ENCODE results near the gene CBY2.

Gene CBY2

GRCh38 chr13:45702869-45703391 is 810 bp downstream of the CBY2 start:
- DNase-seq (ENCODE audit: low spot score), result no peak

DNA sequence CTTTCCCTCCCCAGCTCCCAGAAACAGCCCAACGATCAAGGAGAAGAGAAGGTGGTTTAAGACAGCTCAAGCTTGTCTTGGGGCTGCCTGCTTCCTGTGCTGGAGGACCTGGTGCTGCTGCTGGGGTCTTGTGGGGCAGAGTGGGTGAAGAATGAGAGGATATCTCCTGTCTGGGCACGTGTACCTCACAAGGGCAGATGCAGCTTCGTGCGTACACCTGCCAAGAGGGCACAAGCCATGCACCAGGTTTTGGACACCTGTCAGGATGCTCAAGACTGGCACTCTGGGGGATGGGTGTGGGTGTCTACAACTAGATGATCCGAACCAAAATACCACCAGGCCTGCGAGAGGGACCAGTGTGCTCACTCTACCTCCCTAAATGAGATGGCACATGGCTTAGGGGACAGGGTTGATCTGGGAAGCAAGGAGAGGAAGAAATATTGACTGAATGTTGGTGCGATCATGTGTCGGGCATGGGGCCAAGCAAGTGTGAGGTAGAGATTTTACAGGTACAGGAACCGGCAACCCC is 2.2 kb downstream of the CBY2 start:
- no peak for DNase-seq (ENCODE audit: low spot score)

GRCh38 chr13:45704854-45705695 is 3.0 kb downstream of the CBY2 start:
- DNase-seq (ENCODE audit: low spot score), result no peak

DNA sequence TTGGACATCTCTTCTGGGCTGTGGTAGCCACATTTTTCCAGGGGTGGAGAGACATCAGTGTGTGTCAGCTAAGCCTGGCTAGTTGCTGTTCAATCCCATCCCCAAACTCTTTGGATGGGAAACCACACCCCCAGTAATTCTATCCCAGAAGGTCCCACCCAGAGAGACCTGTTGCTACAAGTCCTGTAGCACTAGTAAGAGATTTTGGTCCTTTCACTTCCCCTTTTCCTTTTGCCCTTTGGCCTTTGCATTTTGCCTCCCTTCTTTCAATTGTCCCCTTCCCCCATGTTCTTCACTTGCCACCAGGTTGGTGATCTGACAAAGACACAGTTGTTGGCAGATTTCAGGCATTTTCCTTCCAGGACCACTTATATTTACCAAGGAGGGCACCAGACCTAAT is 3.8 kb downstream of the CBY2 start:
- no peak for DNase-seq (ENCODE audit: low spot score)

DNA sequence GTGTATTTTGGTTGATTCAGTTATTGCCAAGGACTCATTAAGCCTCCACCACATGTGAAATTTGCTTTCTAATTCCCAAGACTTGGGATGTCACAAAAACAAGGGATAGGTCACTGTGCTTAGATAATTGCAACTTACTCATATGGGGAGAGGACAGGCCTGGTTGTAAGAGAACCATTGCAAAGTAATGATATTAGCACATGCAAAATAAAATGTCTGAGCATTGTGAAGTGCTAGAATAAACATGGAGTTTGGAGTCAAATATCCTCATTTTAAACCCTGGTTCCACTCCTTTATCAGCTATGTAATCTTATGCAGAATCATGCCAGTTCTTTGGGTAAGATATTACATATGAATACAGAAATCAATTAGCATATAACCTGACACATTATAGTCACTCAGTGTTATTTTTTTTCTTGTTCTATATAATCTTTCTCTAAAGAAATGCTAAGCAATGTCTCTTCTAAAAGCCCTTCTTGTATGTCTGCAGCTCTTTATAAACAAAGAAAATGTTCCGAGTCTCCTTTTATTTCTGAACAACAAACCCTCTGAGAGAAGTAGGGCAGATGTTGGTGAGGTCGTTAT is 5.5 kb downstream of the CBY2 start:
- DNase-seq (ENCODE audit: low spot score), result no peak

GRCh38 chr13:45711951-45712350 is 9.8 kb downstream of the CBY2 start:
- DNase-seq (ENCODE audit: low spot score), result no peak

DNA sequence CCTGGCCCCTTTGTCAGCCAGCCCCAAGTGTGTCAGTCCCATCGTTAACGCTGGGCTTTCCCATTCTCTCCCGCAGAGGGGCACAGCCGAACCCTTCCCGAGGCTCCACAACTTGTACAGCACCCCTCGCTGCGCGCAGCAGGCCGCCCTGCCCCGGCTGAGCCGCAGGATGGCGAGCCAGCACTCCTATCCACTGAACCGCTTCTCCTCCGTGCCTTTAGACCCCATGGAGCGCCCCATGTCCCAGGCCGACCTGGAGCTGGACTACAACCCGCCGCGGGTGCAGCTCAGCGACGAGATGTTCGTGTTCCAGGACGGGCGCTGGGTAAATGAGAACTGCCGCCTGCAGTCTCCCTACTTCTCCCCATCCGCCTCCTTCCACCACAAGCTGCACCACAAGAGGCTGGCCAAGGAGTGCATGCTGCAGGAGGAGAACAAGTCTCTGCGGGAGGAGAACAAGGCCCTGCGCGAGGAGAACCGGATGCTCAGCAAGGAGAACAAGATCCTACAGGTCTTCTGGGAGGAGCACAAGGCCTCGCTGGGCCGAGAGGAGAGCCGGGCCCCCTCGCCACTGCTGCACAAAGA is 11.1 kb downstream of the CBY2 start:
- no peak for DNase-seq (ENCODE audit: low spot score)

GRCh38 chr13:45713721-45714120 is 11.6 kb downstream of the CBY2 start:
- DNase-seq (ENCODE audit: low spot score), result no peak

DNA sequence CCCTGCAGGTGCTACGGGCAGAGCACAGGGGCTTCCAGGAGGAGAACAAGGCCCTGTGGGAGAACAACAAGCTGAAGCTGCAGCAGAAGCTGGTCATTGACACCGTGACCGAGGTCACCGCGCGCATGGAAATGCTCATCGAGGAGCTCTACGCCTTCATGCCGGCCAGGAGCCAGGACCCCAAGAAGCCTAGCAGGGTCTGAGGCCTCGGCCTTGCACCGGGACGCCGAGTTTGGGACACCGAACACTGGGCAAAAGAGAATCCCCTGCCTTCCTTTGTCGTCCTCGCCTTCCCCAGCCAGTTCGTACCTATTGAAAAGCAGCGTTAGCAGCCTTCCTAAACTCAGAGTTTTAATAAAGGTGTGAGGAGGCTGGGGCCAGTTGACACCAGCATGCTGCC is 12.1 kb downstream of the CBY2 start:
- DNase-seq (ENCODE audit: low spot score), result no peak

- DNase-seq (ENCODE audit: low spot score), result no peak
These were observed 13.2 kb downstream of the CBY2 start for GRCh38 chr13:45715351-45715750.

- DNase-seq (ENCODE audit: low spot score), result no peak
These were observed 15.2 kb downstream of the CBY2 start for GRCh38 chr13:45717349-45717748.

- DNase-seq (ENCODE audit: low spot score), result peak; percentile 26
These were observed 15.9 kb downstream of the CBY2 start for GRCh38 chr13:45718063-45718462.

DNA sequence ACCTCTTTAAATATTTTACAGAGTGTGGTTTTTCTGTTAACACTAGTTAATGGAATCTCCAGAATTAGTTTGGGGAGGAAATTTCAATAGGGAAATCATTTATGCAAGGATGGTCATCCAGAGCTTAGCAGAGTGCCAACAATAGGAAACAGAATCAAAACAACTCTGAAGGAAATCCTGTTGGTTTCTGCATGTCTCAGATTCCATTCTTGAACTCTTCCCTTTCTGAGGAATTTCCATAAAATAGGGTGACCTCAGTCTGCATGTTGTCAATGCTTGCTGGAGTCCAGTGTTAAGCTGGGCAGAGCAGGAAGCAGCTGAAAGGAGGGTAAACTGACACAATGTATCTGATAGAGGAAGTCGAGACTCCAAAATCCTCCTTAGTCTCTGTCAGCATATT is 16.9 kb downstream of the CBY2 start:
- DNase-seq (ENCODE audit: low spot score), result peak; percentile 37

DNA sequence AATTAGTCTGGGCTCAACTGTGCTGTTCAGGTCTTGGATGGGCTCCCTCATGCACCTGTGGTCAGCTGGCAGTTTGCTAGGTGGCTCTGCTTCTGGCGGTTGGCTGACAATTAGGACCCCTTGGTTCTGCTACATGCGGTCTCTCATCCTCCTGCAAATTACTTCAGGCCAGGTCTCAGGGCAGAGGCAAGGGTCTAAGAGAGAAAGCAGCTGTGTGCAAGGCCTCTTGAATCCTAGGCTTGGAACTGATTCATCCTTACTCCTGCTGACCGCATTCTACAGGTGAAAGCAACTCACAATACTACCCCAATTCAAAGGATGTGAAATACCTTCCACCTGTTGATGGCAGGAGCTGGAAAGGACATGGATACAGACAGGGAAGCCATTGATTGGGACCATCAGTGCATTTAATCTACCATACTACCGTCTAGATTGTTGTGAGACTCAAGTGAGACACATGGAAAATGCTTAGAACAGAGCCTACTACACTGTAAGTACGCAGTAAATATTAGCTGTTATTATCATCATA is 19.1 kb downstream of the CBY2 start:
- DNase-seq (ENCODE audit: low spot score), result no peak

DNA sequence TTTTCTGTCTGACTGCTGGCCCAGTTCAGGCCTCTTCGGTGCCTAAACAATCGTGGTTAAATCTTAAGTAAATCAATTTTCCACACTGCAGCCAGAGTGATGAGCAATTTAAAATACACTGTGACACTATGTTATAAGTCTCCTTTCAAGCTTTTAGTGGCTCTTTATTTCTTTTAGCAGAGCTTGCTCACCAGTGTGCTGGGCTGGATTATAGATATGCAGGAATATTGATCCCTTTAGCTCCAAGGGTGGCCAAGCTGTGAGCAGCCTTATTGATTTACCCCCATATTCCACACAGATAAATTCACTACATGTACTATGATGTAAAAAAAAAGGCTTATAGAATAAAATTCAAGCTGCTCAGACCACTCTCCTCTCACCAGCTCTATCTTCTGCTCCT is 21.7 kb downstream of the CBY2 start:
- DNase-seq (ENCODE audit: low spot score), result no peak

DNA sequence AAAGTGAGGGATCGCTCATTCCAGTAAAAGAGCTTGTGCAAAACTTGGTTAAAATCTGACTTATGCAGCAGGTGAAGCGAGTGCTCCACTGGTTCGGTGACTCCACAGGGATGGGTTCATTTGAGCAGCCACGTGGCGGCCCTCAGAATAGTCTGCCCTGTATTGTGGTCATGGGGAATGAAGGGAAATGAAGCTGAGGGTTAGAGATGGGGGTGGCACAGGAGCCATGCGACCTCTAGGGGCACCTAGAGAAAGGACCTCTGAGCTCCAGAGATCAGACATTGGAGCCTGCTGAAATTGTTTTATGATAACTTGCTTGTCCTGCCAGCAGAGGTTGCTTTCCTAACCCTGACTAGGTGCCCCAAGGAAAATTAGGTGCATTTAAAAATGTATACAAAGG is 26.6 kb downstream of the CBY2 start:
- peak; percentile 19 for DNase-seq (ENCODE audit: low spot score)

- no peak for DNase-seq (ENCODE audit: low spot score)
These were observed 29.3 kb downstream of the CBY2 start for GRCh38 chr13:45731455-45731854.

GRCh38 chr13:45732916-45733315 is 30.8 kb downstream of the CBY2 start:
- DNase-seq (ENCODE audit: low spot score), result no peak

DNA sequence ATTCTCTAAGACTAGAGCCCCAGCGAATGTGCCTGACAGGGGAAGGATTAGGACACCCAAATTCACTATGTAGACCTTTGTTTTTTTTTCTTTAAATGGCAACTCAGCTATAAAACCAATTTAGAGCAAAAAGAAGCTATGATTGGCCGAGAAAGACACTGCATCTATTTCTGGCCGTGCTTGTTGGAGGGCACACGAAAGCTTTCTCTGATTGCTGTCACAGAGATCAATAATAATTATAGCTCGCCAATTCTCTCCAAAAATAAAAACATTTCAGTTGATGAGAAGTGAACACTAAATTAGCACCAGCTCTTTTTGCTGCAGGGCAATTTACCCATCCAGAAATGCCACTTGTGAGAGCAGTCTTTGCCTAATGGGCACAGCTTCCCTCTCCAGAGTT is 31.2 kb downstream of the CBY2 start:
- DNase-seq (ENCODE audit: low spot score), result no peak

DNA sequence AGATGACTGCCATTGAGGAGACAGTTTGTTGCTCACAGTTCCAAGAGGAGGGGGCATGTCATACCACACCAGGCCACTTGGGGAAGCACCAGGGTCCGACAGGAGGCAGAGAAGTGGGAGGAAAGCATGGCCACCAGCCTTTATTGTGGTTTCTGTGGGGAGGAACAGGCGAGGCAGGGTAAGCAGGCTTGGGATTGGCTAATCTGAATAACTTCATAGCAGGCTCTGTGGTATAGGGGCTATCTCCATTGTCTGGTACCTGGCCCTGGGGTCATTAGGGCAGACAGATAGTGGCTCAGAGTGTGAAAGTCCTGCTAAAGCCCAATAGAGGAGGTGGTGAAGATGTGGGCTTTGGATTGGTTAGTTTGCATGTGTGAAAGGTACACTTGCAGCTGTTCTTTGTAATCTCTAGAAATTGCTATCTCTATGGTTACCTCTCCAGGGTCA is 35.5 kb downstream of the CBY2 start:
- DNase-seq (ENCODE audit: low spot score), result no peak

- no peak for DNase-seq (ENCODE audit: low spot score)
These were observed 40.9 kb downstream of the CBY2 start for GRCh38 chr13:45742985-45743384.

GRCh38 chr13:45744979-45745378 is 42.9 kb downstream of the CBY2 start:
- no peak for DNase-seq (ENCODE audit: low spot score)

GRCh38 chr13:45747071-45747470 is 45.0 kb downstream of the CBY2 start:
- no peak for DNase-seq (ENCODE audit: low spot score)
